GM23338 (cell line): ENCODE data around the gene STAT1. TPM values are rescaled to one million over a fixed set of nuclear protein-coding genes. Genes with fewer than 3 reads are reported as not detected.

Experiments used
- ATAC-seq: fragments of 200-7000 bp; cut with Tn5 transposase; 3 replicates; pipeline ENCODE4 v1.9.1; 2020
- DNase-seq: peaks from one replicate; pipeline ENCODE4 v3.0.0-alpha.2; 2015; ENCODE audit warnings: low spot score
- H2AFZ ChIP-seq: fragments of 200-600 bp; sonication (generic); 2 replicates; pipeline ENCODE4 v1.8.0; 2016; ENCODE audit warnings: antibody characterized with exemption, mild to moderate bottlenecking, moderate library complexity
- H3F3A ChIP-seq: fragments of 200-600 bp; sonication (generic); replicated peaks from 2 replicates; pipeline ENCODE4 v1.8.0; 2017; ENCODE audit warnings: antibody characterized with exemption, mixed run types, low read depth
- H3K27ac ChIP-seq: fragments of 200-600 bp; sonication (generic); 2 replicates; pipeline ENCODE4 v1.6.1; 2016; ENCODE audit warnings: low read depth
- H3K27me3 ChIP-seq: fragments of 200-600 bp; sonication (generic); 2 replicates; pipeline ENCODE4 v1.8.0; 2016; ENCODE audit warnings: mild to moderate bottlenecking, mixed run types, moderate library complexity; ENCODE audit not compliant: insufficient read depth
- H3K36me3 ChIP-seq: fragments of 200-600 bp; sonication (generic); 2 replicates; pipeline ENCODE4 v1.8.0; 2016; ENCODE audit warnings: mild to moderate bottlenecking; ENCODE audit not compliant: insufficient read depth
- H3K4me1 ChIP-seq: fragments of 200-600 bp; sonication (generic); 2 replicates; pipeline ENCODE4 v1.8.0; 2016; ENCODE audit warnings: mild to moderate bottlenecking, moderate library complexity; ENCODE audit not compliant: insufficient read depth
- H3K4me2 ChIP-seq: fragments of 200-600 bp; sonication (generic); 2 replicates; pipeline ENCODE4 v1.7.1; 2017; ENCODE audit warnings: mixed run types
- H3K4me3 ChIP-seq: fragments of 200-600 bp; sonication (generic); 2 replicates; pipeline ENCODE4 v1.6.1; 2016; ENCODE audit warnings: mixed run types
- H3K79me2 ChIP-seq: fragments of 200-600 bp; sonication (generic); replicated peaks from 2 replicates; pipeline ENCODE4 v1.8.0; 2017; ENCODE audit warnings: mild to moderate bottlenecking; ENCODE audit not compliant: insufficient read depth
- H3K9me2 ChIP-seq: fragments of 200-600 bp; sonication (generic); 2 replicates; pipeline ENCODE4 v1.8.0; 2017; ENCODE audit not compliant: insufficient read depth
- H4K20me1 ChIP-seq: fragments of 200-600 bp; sonication (generic); replicated peaks from 2 replicates; pipeline ENCODE4 v1.8.0; 2017; ENCODE audit warnings: mild to moderate bottlenecking; ENCODE audit not compliant: insufficient read depth
- H3K27ac Mint-ChIP-seq: 2 replicates; pipeline ENCODE4 v1.8.0; 2020; ENCODE audit warnings: inconsistent platforms, mild to moderate bottlenecking, moderate library complexity, mixed read lengths
- H3K27me3 Mint-ChIP-seq: 3 replicates; pipeline ENCODE4 v1.8.0; 2022; ENCODE audit warnings: low read depth, mild to moderate bottlenecking, moderate library complexity, mixed read lengths, inconsistent platforms; ENCODE audit not compliant: insufficient read depth, poor library complexity
- H3K36me3 Mint-ChIP-seq: 3 replicates; pipeline ENCODE4 v1.8.0; 2021; ENCODE audit warnings: low read depth, mild to moderate bottlenecking, inconsistent platforms, moderate library complexity, mixed read lengths
- H3K4me1 Mint-ChIP-seq: 3 replicates; pipeline ENCODE4 v1.8.0; 2020; ENCODE audit warnings: mild to moderate bottlenecking, inconsistent platforms, mixed read lengths
- H3K4me3 Mint-ChIP-seq: 3 replicates; pipeline ENCODE4 v1.8.0; 2021; ENCODE audit warnings: moderate library complexity, mild to moderate bottlenecking, inconsistent platforms, mixed read lengths
- H3K9me3 Mint-ChIP-seq: 3 replicates; pipeline ENCODE4 v1.8.0; 2020; ENCODE audit warnings: moderate library complexity, mild to moderate bottlenecking, inconsistent platforms, mixed read lengths
- CREB1 ChIP-seq: fragments of 250-450 bp; sonication (Bioruptor Pico); IDR thresholded peaks from 2 replicates; pipeline ENCODE4 v1.5.0; 2020; ENCODE audit warnings: low read depth, mild to moderate bottlenecking, moderate library complexity
- CTCF ChIP-seq, 2 experiments: fragments of 200-600 bp in 1 of 2; sonication (generic) in 1 of 2; conservative IDR thresholded peaks; 2 replicates each; pipeline versions ENCODE4 v1.5.1 to v1.6.1; 2016 to 2017; ENCODE audit warnings: antibody characterized with exemption in 2 of 2, low read depth in 2 of 2, mild to moderate bottlenecking in 2 of 2, moderate library complexity in 1 of 2
- EZH2 ChIP-seq: fragments of 200-600 bp; sonication (generic); IDR thresholded peaks from one replicate; pipeline ENCODE4 v1.8.0; 2017; ENCODE audit warnings: antibody characterized with exemption, mild to moderate bottlenecking, low read depth; ENCODE audit not compliant: unreplicated experiment
- EZH2phosphoT487 ChIP-seq: fragments of 200-600 bp; sonication (generic); IDR thresholded peaks from one replicate; pipeline ENCODE4 v1.8.1; 2018; ENCODE audit warnings: antibody characterized with exemption; ENCODE audit not compliant: unreplicated experiment
- JUNB ChIP-seq: IDR thresholded peaks from one replicate; pipeline ENCODE4 v1.6.1; 2016; ENCODE audit warnings: antibody characterized with exemption; ENCODE audit not compliant: unreplicated experiment
- NANOG ChIP-seq: IDR thresholded peaks from 2 replicates; pipeline ENCODE4 v1.6.1; 2016; ENCODE audit warnings: antibody characterized with exemption, borderline replicate concordance
- POLR2AphosphoS5 ChIP-seq: IDR thresholded peaks from 2 replicates; pipeline ENCODE4 v1.6.1; 2016; ENCODE audit warnings: antibody characterized with exemption, low read depth
- REST ChIP-seq: IDR thresholded peaks from one replicate; pipeline ENCODE4 v1.6.1; 2018; ENCODE audit warnings: antibody characterized with exemption; ENCODE audit not compliant: unreplicated experiment
- STAT1 ChIP-seq: IDR thresholded peaks from one replicate; pipeline ENCODE4 v1.6.1; 2016; ENCODE audit warnings: antibody characterized with exemption; ENCODE audit not compliant: unreplicated experiment
- ZNF114 ChIP-seq: fragments of 250-450 bp; sonication (Bioruptor Pico); IDR thresholded peaks from 2 replicates; pipeline ENCODE4 v1.5.0; 2020; ENCODE audit warnings: mild to moderate bottlenecking, moderate library complexity
- ZNF331 ChIP-seq: fragments of 250-450 bp; sonication (Bioruptor Pico); IDR thresholded peaks from 2 replicates; pipeline ENCODE4 v1.5.0; 2020; ENCODE audit warnings: low read depth, mild to moderate bottlenecking, moderate library complexity
- polyA plus RNA-seq: library from polyadenylated mRNA; unstranded; fragments of >200 nt; fragmentation: Nextera tagmentation; extraction: Ambion mirVana; gene quantifications from 2 replicates; pipeline ENCODE4 v1.2.1, GENCODE V29; 2016
- total RNA-seq: library from RNA; depleted of rRNA; stranded (reverse); fragments of >200 nt; shearing (Covaris generic); gene quantifications from 2 replicates; pipeline ENCODE4 v1.2.3, GENCODE V29; 2014

Gene STAT1
- total and polyA plus RNA-seq, 2 experiments from 2014 or later: 15.1 to 47.4 TPM

GRCh38 chr2:191020742-191021381 is 6.9 kb upstream of the STAT1 start:
- Mint-ChIP-seq H3K9me3 (no peaks in the 10 kb centered on the region), H3K4me1 (no peaks in the 10 kb centered on the region), H3K36me3 (no peaks in the 10 kb centered on the region), H3K27me3 (peaks cover 2% of the 10 kb centered on the region), H3K27ac (no peak overlapping the region), H3K4me3 (no peak overlapping the region)
- no peak for DNase-seq
- Histone ChIP-seq H2AFZ (peak overlapping the region; percentile 89), H3F3A (0 out of 2 replicates have a peak, but pooled peaks cover 5% of the 10 kb centered on the region), H3K27ac (peak overlapping the region; percentile 86), H3K4me3 (peak overlapping the region; percentile 92), H3K79me2 (no peaks in the 10 kb centered on the region), H3K4me1 (peaks cover 5% of the 10 kb centered on the region; the same call in 1 of the 2 replicates), H4K20me1 (no peaks in the 10 kb centered on the region), H3K36me3 (no peaks in the 10 kb centered on the region), H3K9me2 (no peaks in the 10 kb centered on the region; the same call in 1 of the 2 replicates), H3K27me3 (peaks cover 20% of the 10 kb centered on the region; the same call in 1 of the 2 replicates), H3K4me2 (peak overlapping the region; percentile 98)
- no peak for TF ChIP-seq STAT1
- no peak for TF ChIP-seq CREB1 (CRISPR knock-in tag)
- no peak for TF ChIP-seq CTCF (conservative IDR thresholded peaks at IDR 0.05; ENCODE audit: low read depth in 2 of 2)
- TF ChIP-seq REST: no peak
- no peak for TF ChIP-seq ZNF114 (CRISPR knock-in tag)
- TF ChIP-seq NANOG: no peak
- ATAC-seq: peak; percentile 40

GRCh38 chr2:191020221-191020741 is 6.3 kb upstream of the STAT1 start:
- ATAC-seq (peak; percentile 95), DNase-seq (peak; percentile 97)
- no peaks in the 10 kb centered on the region for H3K9me3 Mint-ChIP-seq
- TF ChIP-seq REST: no peak
- peak; percentile 99 for TF ChIP-seq POLR2AphosphoS5
- TF ChIP-seq EZH2phosphoT487: no peak
- no peak for TF ChIP-seq STAT1
- TF ChIP-seq ZNF114 (CRISPR knock-in tag): no peak
- no peak for TF ChIP-seq CTCF (conservative IDR thresholded peaks at IDR 0.05; ENCODE audit: low read depth in 2 of 2)
- no peak for TF ChIP-seq EZH2
- no peak for TF ChIP-seq NANOG
- no peak for TF ChIP-seq ZNF331 (CRISPR knock-in tag)
- TF ChIP-seq JUNB: peak; percentile 12

More at GRCh38 chr2:191020221-191020741, 6.3 kb upstream of the STAT1 start:
- Histone ChIP-seq H3K27ac (peak overlapping the region; percentile 86), H3F3A (0 out of 2 replicates have a peak, but pooled peaks cover 5% of the 10 kb centered on the region), H4K20me1 (no peaks in the 10 kb centered on the region), H3K4me1 (peaks cover 5% of the 10 kb centered on the region; the same call in 1 of the 2 replicates), H3K4me3 (peak overlapping the region; percentile 92), H3K4me2 (peak overlapping the region; percentile 98), H2AFZ (peak overlapping the region; percentile 89), H3K79me2 (no peaks in the 10 kb centered on the region), H3K27me3 (peaks cover 26% of the 10 kb centered on the region), H3K36me3 (no peaks in the 10 kb centered on the region), H3K9me2 (no peaks in the 10 kb centered on the region; the same call in 1 of the 2 replicates)
- no peak overlapping the region; the same call in 2 of the 3 replicates for H3K4me3 Mint-ChIP-seq
- no peaks in the 10 kb centered on the region for H3K36me3 Mint-ChIP-seq
- H3K27ac Mint-ChIP-seq: no peak overlapping the region
- no peaks in the 10 kb centered on the region for H3K4me1 Mint-ChIP-seq
- H3K27me3 Mint-ChIP-seq: peaks cover 2% of the 10 kb centered on the region
